ENCODE results near the gene CLEC16A. TPM values are rescaled to one million over a fixed set of nuclear protein-coding genes. Genes with fewer than 3 reads are reported as not detected.
"Not testable (repeated sequence)": the region's sequence is repeated elsewhere in the genome, so short reads cannot be mapped to it uniquely, and the experiment has no call there.

The CLEC16A gene
- total and polyA plus RNA-seq, 9 donors = 11.5 to 18.3 (median 14.9) TPM

DNA sequence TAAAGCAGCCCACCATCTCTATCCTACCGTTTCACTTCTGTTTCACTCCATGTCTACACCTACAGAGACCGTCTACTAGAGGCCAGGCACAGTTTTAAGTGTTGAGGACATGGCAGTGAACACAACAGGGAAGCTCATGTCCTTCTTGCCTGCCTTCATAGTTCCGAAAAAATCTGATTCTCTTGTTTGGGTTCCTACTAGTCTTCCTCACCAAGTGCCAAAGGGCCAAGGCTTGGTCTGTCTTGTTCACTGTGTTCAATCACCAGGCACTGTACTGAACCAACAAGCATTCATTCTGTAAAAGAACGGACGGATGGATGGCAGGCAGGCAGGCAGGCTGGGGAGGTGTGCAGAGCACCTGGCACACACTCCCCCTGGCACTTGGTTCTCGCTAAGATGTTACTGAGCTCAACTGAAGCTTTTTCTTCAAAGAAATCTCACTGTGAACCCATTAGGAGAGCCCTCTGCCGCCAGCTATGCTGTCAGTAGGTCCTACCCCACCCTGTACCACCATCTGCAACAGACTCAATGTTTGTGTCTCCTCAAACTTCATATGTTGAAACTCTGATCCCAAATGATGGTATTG is 4.6 kb upstream of the CLEC16A start:
- peaks cover 61% of the 10 kb centered on the region for H3K4me1 ChIP-seq (ENCODE audit: control insufficient read depth, insufficient read depth, low read length)
- 86% methylated on average over 7 of the region's 7 CpGs for WGBS (ENCODE audit: insufficient coverage)
- peak overlapping the region; percentile 10 for H3K4me3 ChIP-seq (ENCODE audit: low read length)
- H3K36me3 ChIP-seq (ENCODE audit: control insufficient read depth, insufficient read depth, low read length) = peaks cover 31% of the 10 kb centered on the region
- H3K9me3 ChIP-seq (replicated peaks; ENCODE audit: control insufficient read depth, low read depth, low read length) = no peaks in the 10 kb centered on the region
- DNase-seq = no peak
- H3K27ac ChIP-seq (ENCODE audit: low read length) = no peak overlapping the region
- no peaks in the 10 kb centered on the region for H3K27me3 ChIP-seq (ENCODE audit: control insufficient read depth, insufficient read depth, low read length)

DNA sequence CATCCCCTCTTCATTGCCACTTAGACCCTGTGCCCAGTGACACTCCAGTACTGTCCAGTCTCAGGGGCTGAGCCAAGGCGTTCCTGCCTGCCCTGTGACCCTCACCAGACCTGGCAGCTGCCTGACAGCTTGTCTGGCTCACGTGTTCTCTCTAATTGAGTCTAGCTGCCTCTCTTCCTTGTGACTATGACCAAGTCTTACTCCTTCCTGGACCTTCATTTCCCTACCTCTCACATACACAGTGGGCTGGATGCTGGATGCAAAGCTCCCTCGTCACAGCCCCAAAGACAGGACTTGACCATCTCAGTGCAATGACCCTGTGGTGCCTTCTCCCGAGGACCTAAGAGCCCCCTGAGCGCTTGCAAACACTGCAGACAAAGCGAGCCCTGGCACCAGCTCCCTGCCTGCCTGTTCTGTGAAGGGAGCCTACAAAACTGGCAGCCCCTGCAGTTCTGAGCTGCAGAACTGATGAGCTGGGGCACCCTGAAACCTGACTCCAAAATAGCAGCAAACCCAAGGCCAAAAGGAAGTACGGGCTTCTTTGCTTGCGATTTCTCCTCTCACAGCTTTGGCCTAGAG is 3.8 kb upstream of the CLEC16A start:
- H3K27me3 ChIP-seq (ENCODE audit: control insufficient read depth, insufficient read depth, low read length) = no peaks in the 10 kb centered on the region
- peak overlapping the region; percentile 56 for H3K27ac ChIP-seq (ENCODE audit: low read length)
- peak; percentile 57 for DNase-seq
- H3K9me3 ChIP-seq (replicated peaks; ENCODE audit: control insufficient read depth, low read depth, low read length) = no peaks in the 10 kb centered on the region
- 21% methylated on average over 8 of the region's 8 CpGs for WGBS (ENCODE audit: insufficient coverage)
- peaks cover 65% of the 10 kb centered on the region for H3K4me1 ChIP-seq (ENCODE audit: control insufficient read depth, insufficient read depth, low read length)
- H3K36me3 ChIP-seq (ENCODE audit: control insufficient read depth, insufficient read depth, low read length) = peaks cover 30% of the 10 kb centered on the region
- H3K4me3 ChIP-seq (ENCODE audit: low read length) = peak overlapping the region; percentile 48

DNA sequence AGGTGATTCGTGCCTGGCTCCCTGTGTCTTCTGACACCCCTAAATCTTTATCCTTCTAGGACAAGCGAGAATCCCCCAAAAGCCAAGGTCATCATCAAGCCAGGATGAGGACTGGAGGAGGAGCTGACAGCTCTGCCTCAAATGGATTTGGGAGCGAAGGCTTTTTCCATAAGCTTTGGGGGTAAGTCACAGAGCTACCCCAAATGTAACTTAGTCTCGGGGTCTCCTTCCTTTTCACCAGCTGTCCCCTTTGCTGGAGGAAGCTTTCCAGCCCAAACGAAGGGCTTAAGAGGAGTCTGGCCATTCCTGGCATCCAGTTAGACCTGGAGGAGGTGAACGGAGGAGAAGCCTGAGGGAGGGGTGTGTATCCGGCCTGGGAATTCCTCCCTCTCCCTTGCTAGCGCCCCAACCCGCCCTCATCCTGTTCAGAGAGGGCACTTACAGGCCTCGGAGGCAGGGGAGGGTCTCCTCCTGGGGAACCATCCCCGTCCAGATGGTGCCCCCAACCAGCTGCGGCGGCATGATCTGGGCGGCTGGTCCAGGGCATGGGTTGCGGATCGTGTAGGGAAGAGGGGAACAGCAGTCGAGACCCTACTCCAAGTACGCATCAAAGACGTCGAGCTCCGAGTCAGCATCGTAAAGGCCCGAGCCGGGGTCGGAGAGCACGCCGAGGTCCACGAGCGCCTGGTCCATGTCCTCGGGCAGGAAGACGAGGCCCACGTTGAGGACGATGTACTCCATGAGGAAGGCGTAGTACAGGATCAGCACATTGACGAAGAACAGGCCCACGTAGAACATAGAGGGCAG is 3.0 kb upstream of the CLEC16A start:
- WGBS (ENCODE audit: insufficient coverage) = 5% methylated on average over 16 of the region's 36 CpGs
- peak; percentile 46 for DNase-seq

DNA sequence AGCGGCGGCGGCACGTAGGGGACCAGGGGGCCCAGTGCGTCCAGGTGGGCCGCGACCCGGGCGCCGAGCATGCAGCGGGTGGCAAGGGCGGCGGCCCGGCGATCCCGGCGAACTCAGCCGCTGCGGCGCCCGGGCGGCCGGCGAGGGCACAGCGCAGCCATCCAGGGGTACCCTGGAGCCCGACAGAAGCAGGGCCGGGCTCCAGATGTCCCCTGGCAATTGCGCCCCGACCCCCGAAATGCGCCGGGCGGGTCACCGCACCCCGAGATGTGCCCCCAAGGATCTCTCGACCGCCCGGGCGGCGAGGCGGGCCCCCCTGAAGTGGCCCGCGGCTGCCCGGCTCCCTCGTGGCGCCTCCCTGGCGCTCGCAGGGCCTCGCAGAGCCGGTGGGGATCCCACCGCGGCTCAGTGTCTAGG is 2.4 kb upstream of the CLEC16A start:
- Histone ChIP-seq H3K4me1 (ENCODE audit: control insufficient read depth, insufficient read depth, low read length) (peaks cover 69% of the 10 kb centered on the region), H3K36me3 (ENCODE audit: control insufficient read depth, insufficient read depth, low read length) (peaks cover 24% of the 10 kb centered on the region), H3K4me3 (ENCODE audit: low read length) (peak overlapping the region; percentile 48)
- H3K9me3 ChIP-seq (replicated peaks; ENCODE audit: control insufficient read depth, low read depth, low read length); H3K27me3 ChIP-seq (ENCODE audit: control insufficient read depth, insufficient read depth, low read length); H3K27ac ChIP-seq (ENCODE audit: low read length); DNase-seq: not testable (repeated sequence)
- WGBS (ENCODE audit: insufficient coverage) = under 1% methylated on average over 47 of the region's 52 CpGs

More for the DNA sequence above, 3.0 kb upstream of the CLEC16A start:
- peaks cover 30% of the 10 kb centered on the region for H3K36me3 ChIP-seq (ENCODE audit: control insufficient read depth, insufficient read depth, low read length)
- H3K27me3 ChIP-seq (ENCODE audit: control insufficient read depth, insufficient read depth, low read length) = no peaks in the 10 kb centered on the region
- H3K4me1 ChIP-seq (ENCODE audit: control insufficient read depth, insufficient read depth, low read length) = peaks cover 69% of the 10 kb centered on the region
- H3K27ac ChIP-seq (ENCODE audit: low read length) = peak overlapping the region; percentile 56
- H3K9me3 ChIP-seq (replicated peaks; ENCODE audit: control insufficient read depth, low read depth, low read length) = no peaks in the 10 kb centered on the region
- peak overlapping the region; percentile 48 for H3K4me3 ChIP-seq (ENCODE audit: low read length)

DNA sequence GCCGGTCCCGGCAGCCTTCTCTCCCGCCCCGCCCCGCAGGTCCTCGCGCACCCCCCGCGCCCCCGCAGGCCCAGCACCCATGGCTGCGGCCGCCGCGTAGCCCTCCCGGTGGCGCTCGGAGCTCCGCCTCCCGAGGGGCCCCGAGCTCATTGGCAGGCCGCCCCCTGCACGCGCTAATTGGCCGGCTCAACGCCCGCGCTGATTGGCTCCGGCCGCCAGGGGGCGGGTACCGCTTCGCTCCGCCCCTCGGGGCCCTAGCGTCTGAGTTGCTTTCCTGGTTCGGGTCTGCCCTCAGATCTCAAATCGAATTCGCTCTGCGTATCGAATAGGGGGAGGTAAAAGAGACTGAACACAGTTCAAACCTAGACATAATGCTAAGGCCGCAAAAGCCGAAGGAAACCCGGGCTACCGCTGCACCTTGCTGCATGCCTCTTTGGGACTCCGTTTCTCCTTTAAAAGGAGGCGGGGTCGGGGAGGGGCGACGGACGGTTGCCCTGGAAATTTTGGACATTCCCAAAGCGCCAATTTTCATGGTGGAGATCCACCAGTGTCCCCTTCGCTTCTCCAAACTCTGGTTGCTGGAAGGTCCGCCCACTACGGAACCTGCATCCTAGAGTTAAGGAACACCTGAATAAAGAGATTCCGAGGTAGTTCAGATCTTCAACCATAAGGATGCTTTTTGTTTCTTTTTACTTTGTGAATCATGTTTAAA is 1.9 kb upstream of the CLEC16A start, which contains the start of gene DEXI:
DEXI (minus strand) TSS at position 117 of the 712 bp plus-strand sequence. CDS start 463 bp downstream, outside the sequence.
- Histone ChIP-seq H3K4me3 (ENCODE audit: low read length) (peak within 1 kb of the TSS; percentile 48), H3K27ac (ENCODE audit: low read length) (peak within 1 kb of the TSS; percentile 56), H3K36me3 (ENCODE audit: control insufficient read depth, insufficient read depth, low read length) (peaks cover 19% of the 10 kb centered on the region), H3K9me3 (replicated peaks; ENCODE audit: control insufficient read depth, low read depth, low read length) (no peaks in the 10 kb centered on the region), H3K4me1 (ENCODE audit: control insufficient read depth, insufficient read depth, low read length) (peaks cover 65% of the 10 kb centered on the region), H3K27me3 (ENCODE audit: control insufficient read depth, insufficient read depth, low read length) (no peaks in the 10 kb centered on the region)
- WGBS (ENCODE audit: insufficient coverage) = 1% methylated on average over 52 of the region's 55 CpGs
- peak; percentile 95 for DNase-seq

DNA sequence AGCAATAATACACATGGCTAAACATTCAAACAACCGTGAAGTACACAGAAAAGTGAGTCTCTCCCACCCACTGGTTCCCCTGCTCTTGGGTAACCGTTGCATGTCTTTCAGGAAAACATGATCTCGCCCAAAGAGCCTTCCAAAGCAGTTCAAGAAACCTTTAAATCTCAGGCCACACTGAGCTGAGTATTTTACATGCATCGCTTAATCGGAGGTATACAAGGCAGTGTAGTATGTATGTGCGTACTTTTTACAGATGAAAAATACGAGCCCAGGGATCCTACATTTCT is 1.4 kb upstream of the CLEC16A start:
- peaks cover 60% of the 10 kb centered on the region for H3K4me1 ChIP-seq (ENCODE audit: control insufficient read depth, insufficient read depth, low read length)
- WGBS (ENCODE audit: insufficient coverage) = 100% methylated on average over 2 of the region's 7 CpGs
- no peak for DNase-seq
- H3K9me3 ChIP-seq (replicated peaks; ENCODE audit: control insufficient read depth, low read depth, low read length) = no peaks in the 10 kb centered on the region
- H3K27ac ChIP-seq (ENCODE audit: low read length) = no peak overlapping the region
- no peaks in the 10 kb centered on the region for H3K27me3 ChIP-seq (ENCODE audit: control insufficient read depth, insufficient read depth, low read length)
- peak overlapping the region; percentile 48 for H3K4me3 ChIP-seq (ENCODE audit: low read length)
- H3K36me3 ChIP-seq (ENCODE audit: control insufficient read depth, insufficient read depth, low read length) = peaks cover 16% of the 10 kb centered on the region

DNA sequence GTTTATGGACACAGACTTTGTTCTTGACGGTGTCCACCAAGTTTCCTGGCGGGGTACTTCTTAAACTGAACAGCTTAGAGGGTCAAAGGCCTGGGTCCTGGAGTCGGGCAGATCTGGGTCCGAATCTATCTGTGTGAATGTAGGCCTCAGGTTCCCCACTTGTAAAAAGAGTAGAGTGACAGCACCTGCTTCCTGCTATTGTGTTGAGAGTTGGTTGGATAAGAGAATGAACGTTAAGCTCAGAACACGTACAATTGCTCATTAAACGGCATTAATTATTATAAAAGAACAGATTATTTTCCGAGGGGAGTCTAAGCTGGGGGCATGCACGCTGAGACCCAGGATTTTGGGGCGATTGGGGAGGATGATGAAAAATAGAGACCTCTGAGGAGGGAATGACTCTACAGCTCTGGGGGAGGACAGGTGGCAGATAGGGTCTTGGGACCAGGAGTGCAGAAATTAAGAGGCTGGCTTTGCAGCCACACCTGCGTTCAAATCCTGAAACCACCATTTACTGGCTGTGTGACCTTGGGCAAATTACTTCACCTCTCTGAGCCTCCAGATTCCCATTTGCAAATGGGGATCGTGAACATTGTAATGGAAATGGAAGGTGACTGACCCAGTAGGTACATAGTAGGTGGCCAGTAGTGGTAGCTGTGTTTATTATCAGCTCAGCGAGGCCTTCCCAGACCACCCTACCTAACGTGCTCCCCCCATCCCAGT is 862 bp downstream of the CLEC16A start:
- Histone ChIP-seq H3K27ac (ENCODE audit: low read length) (peak overlapping the region; percentile 77), H3K27me3 (ENCODE audit: control insufficient read depth, insufficient read depth, low read length) (no peaks in the 10 kb centered on the region), H3K9me3 (replicated peaks; ENCODE audit: control insufficient read depth, low read depth, low read length) (no peaks in the 10 kb centered on the region), H3K36me3 (ENCODE audit: control insufficient read depth, insufficient read depth, low read length) (peaks cover 3% of the 10 kb centered on the region), H3K4me1 (ENCODE audit: control insufficient read depth, insufficient read depth, low read length) (peaks cover 39% of the 10 kb centered on the region), H3K4me3 (ENCODE audit: low read length) (peak overlapping the region; percentile 89)
- DNase-seq = no peak
- 36% methylated on average over 5 of the region's 14 CpGs for WGBS (ENCODE audit: insufficient coverage)

DNA sequence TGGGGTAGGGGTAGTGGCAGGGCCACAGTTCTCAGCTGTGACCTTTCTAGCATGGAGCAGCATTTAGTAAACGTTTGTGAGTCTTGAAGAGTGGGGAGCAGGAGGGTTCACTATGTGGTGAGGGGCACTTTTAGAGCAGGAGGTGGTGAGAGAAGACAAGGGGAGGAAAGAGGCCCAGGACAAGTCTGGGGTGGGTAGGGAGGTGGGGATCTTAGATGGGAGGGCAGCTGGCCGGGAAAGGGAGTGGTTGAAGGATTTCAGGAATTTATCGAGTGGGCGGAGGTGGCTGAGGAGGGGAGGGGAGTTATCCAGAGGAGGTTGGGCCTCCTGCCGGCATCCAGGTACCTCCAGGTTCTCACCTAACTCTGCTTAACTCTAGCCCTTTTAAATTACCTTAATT is 1.9 kb downstream of the CLEC16A start:
- peaks cover 28% of the 10 kb centered on the region for H3K4me1 ChIP-seq (ENCODE audit: control insufficient read depth, insufficient read depth, low read length)
- no peaks in the 10 kb centered on the region for H3K36me3 ChIP-seq (ENCODE audit: control insufficient read depth, insufficient read depth, low read length)
- no peaks in the 10 kb centered on the region for H3K27me3 ChIP-seq (ENCODE audit: control insufficient read depth, insufficient read depth, low read length)
- no peaks in the 10 kb centered on the region for H3K9me3 ChIP-seq (replicated peaks; ENCODE audit: control insufficient read depth, low read depth, low read length)
- no peak overlapping the region for H3K4me3 ChIP-seq (ENCODE audit: low read length)
- H3K27ac ChIP-seq (ENCODE audit: low read length) = no peak overlapping the region
- no peak for DNase-seq
- WGBS (ENCODE audit: insufficient coverage) = 0% methylated on average over 1 of the region's 5 CpGs

DNA sequence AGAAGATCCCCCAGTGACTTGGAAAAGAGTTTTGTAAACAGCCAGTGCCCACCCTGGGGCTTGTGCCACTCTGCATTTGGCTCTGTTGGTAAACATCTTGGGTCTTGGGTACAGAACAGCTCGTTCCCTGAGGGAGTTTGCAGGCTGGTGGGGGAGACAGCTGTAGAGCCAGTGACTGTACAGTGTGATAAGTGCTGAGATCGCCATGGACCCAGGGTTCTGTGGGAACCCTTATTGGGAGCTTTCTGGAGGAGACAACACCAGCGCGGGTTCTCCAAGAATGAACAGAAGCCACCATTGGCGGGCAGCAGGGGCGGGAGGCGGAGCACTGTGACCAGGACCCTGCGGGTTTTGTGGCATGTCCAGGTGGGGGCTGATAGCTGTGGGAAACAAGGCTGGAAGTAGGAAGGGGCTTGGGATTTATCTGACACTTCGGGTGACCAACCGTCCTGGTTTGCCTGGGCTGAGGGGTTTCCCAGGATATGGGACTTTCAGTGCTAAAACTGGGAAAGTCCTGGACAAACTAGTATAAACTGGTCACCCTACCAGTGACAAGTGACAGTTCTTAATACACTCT is 2.9 kb downstream of the CLEC16A start:
- Histone ChIP-seq H3K36me3 (ENCODE audit: control insufficient read depth, insufficient read depth, low read length) (no peaks in the 10 kb centered on the region), H3K4me1 (ENCODE audit: control insufficient read depth, insufficient read depth, low read length) (peaks cover 26% of the 10 kb centered on the region), H3K4me3 (ENCODE audit: low read length) (no peak overlapping the region), H3K27me3 (ENCODE audit: control insufficient read depth, insufficient read depth, low read length) (no peaks in the 10 kb centered on the region), H3K9me3 (replicated peaks; ENCODE audit: control insufficient read depth, low read depth, low read length) (no peaks in the 10 kb centered on the region), H3K27ac (ENCODE audit: low read length) (no peak overlapping the region)
- no peak for DNase-seq
- 80% methylated on average over 7 of the region's 10 CpGs for WGBS (ENCODE audit: insufficient coverage)

Measured in muscle of leg (tissue), 11 donors.